Prostate gland (tissue), 2 donors: ENCODE data around the gene PAQR5.

Experiments
- CTCF ChIP-seq, 4 experiments: fragments of 200-600 bp in 2 of 4; fragments of 450-650 bp in 2 of 4; sonication (generic) in 2 of 4; IDR thresholded peaks; 1 replicate in 3 of 4; 2 replicates in 1 of 4; pipeline ENCODE4 v1.5.1; 2016 to 2019; ENCODE audit warnings: antibody characterized with exemption in 4 of 4, mild to moderate bottlenecking in 2 of 4, moderate library complexity in 2 of 4
- POLR2A ChIP-seq: fragments of 450-650 bp; IDR thresholded peaks from one replicate; pipeline ENCODE4 v1.6.1; 2016; ENCODE audit warnings: antibody characterized with exemption, mild to moderate bottlenecking

GRCh38 chr15:69359722-69360121 lies 61.0 kb downstream of the PAQR5 start:
- TF ChIP-seq CTCF (IDR thresholded peaks at IDR 0.05) = no peak
- TF ChIP-seq POLR2A = no peak
